Gastrocnemius medialis (tissue), 4 donors: ENCODE results near the gene SSBP2. TPM values are rescaled to one million over a fixed set of nuclear protein-coding genes. Genes with fewer than 3 reads are reported as not detected.
A peak's percentile ranks its signal among the peaks of the same experiment; 100 is the strongest.

Experiments used
- ATAC-seq, 2 donors: fragments of 150-250 bp; one replicate each; pipeline ENCODE4 v1.9.1; 2016
- DNase-seq, 2 donors: peaks; one replicate each; pipeline ENCODE4 v3.0.0-alpha.2; 2019
- H3K27ac ChIP-seq, 4 donors: fragments of 200-600 bp; sonication (generic); 1 replicate in 1 of 4; 2 replicates in 3 of 4; pipeline ENCODE4 v1.5.1; 2016 to 2018; ENCODE audit warnings: mild to moderate bottlenecking in 2 of 4, moderate library complexity in 1 of 4
- H3K27me3 ChIP-seq, 3 donors: fragments of 200-600 bp; sonication (generic) in 2 of 3; 1 replicate in 1 of 3; 2 replicates in 2 of 3; pipeline versions ENCODE4 v1.5.1 to v1.6.0; 2016 to 2019; ENCODE audit warnings: mild to moderate bottlenecking in 1 of 3, moderate library complexity in 1 of 3
- H3K36me3 ChIP-seq, 2 donors: fragments of 200-600 bp; sonication (generic) in 1 of 2; one replicate each; pipeline ENCODE4 v1.5.1; 2017 to 2018
- H3K4me1 ChIP-seq, 2 donors: fragments of 200-600 bp; sonication (generic) in 1 of 2; one replicate each; pipeline ENCODE4 v1.5.1; 2016 to 2017; ENCODE audit warnings: mild to moderate bottlenecking in 2 of 2
- H3K4me3 ChIP-seq, 4 donors: fragments of 200-600 bp; sonication (generic) in 3 of 4; 1 replicate in 1 of 4; 2 replicates in 3 of 4; pipeline ENCODE4 v1.5.1; 2016 to 2019; ENCODE audit warnings: mild to moderate bottlenecking in 2 of 4
- H3K9me3 ChIP-seq, 3 donors: fragments of 200-600 bp; sonication (generic) in 2 of 3; 1 replicate in 1 of 3; 2 replicates in 2 of 3; pipeline ENCODE4 v1.5.1; 2016 to 2019
- CTCF ChIP-seq, 5 experiments: fragments of 450-650 bp in 3 of 5; fragments of 200-600 bp in 2 of 5; sonication (generic) in 2 of 5; IDR thresholded peaks in 4 of 5; conservative IDR thresholded peaks in 1 of 5; 1 replicate in 4 of 5; 2 replicates in 1 of 5; pipeline ENCODE4 v1.5.1; 2016 to 2019; ENCODE audit warnings: antibody characterized with exemption in 5 of 5, mild to moderate bottlenecking in 3 of 5, moderate library complexity in 3 of 5
- POLR2A ChIP-seq, 2 donors: fragments of 450-650 bp; IDR thresholded peaks; one replicate each; pipeline ENCODE4 v1.6.1; 2017; ENCODE audit warnings: antibody characterized with exemption in 2 of 2, mild to moderate bottlenecking in 2 of 2, moderate library complexity in 2 of 2
- in situ Hi-C, 4 donors: fragments of 200-750 bp; cut with MboI; loops; one replicate each; pipeline versions ENCODE4 v1.15.0 to v1.8.0; 2017; ENCODE audit warnings: low sequenced_read_pairs in 4 of 4
- intact Hi-C: fragments of 100-400 bp; cut with DNase I; formaldehyde crosslinking; loops from one replicate; pipeline ENCODE4 v1.15.1; 2023; ENCODE audit warnings: low total_unique reads
- total RNA-seq, 4 donors: library from RNA; depleted of rRNA; stranded (reverse); fragments of >200 nt; gene quantifications; one replicate each; pipeline versions ENCODE4 v1.1.0 to v1.2.3, GENCODE V29; 2016

Gene SSBP2
- total RNA-seq, 4 donors from 2014 or later: 30.4 to 66.5 (median 40.5) TPM

GRCh38 chr5:81533629-81534405 is 217.1 kb downstream of the SSBP2 start:
- DNase-seq (no peak), ATAC-seq (no peak)
- Histone ChIP-seq H3K27me3 (no peaks in the 10 kb centered on the region), H3K9me3 (no peaks in the 10 kb centered on the region), H3K27ac (peak overlapping the region in 2 of 4 donors; percentile 11), H3K4me1 (peaks cover 8 to 14% of the 10 kb centered on the region in 2 donors), H3K4me3 (no peak overlapping the region), H3K36me3 (no peaks in the 10 kb centered on the region)
- no peak for TF ChIP-seq POLR2A (IDR thresholded peaks at IDR 0.05)
- no peak for TF ChIP-seq CTCF (IDR thresholded peaks at IDR 0.05 in 4 of 5, conservative IDR thresholded peaks at IDR 0.05 in 1 of 5)
- intact Hi-C loops (no loop called here), in situ Hi-C loops (no loop called here)

GRCh38 chr5:81530919-81531318 is 220.0 kb downstream of the SSBP2 start:
- Histone ChIP-seq H3K27ac (no peak overlapping the region), H3K4me1 (peaks cover 11 to 15% of the 10 kb centered on the region in 2 donors), H3K27me3 (no peaks in the 10 kb centered on the region), H3K36me3 (no peaks in the 10 kb centered on the region), H3K9me3 (no peaks in the 10 kb centered on the region), H3K4me3 (no peak overlapping the region)
- TF ChIP-seq CTCF (IDR thresholded peaks at IDR 0.05 in 4 of 5, conservative IDR thresholded peaks at IDR 0.05 in 1 of 5) (no peak), POLR2A (IDR thresholded peaks at IDR 0.05) (no peak)
- intact Hi-C loops (no loop called here), in situ Hi-C loops (no loop called here)
- ATAC-seq (no peak), DNase-seq (no peak)

GRCh38 chr5:81525690-81526089 is 225.2 kb downstream of the SSBP2 start:
- in situ Hi-C loops (no loop called here), intact Hi-C loops (no loop called here)
- H3K9me3 ChIP-seq: no peaks in the 10 kb centered on the region
- peaks cover 21 to 24% of the 10 kb centered on the region in 2 donors for H3K4me1 ChIP-seq
- H3K27ac ChIP-seq: no peak overlapping the region
- no peaks in the 10 kb centered on the region for H3K36me3 ChIP-seq
- DNase-seq (no peak), ATAC-seq (peak; percentile 46 to 62)
- H3K27me3 ChIP-seq: no peaks in the 10 kb centered on the region
- no peak for TF ChIP-seq CTCF (IDR thresholded peaks at IDR 0.05 in 4 of 5, conservative IDR thresholded peaks at IDR 0.05 in 1 of 5)
- no peak for TF ChIP-seq POLR2A (IDR thresholded peaks at IDR 0.05)
- H3K4me3 ChIP-seq: no peak overlapping the region

GRCh38 chr5:81524015-81524414 is 226.9 kb downstream of the SSBP2 start:
- no peak for TF ChIP-seq POLR2A (IDR thresholded peaks at IDR 0.05)
- TF ChIP-seq CTCF (IDR thresholded peaks at IDR 0.05 in 4 of 5, conservative IDR thresholded peaks at IDR 0.05 in 1 of 5): no peak
- in situ Hi-C loops (loop anchor here in 1 of 4 donors (25.0 kb wide), 1 partner anchor 213 kb away; no protein-coding TSS in a partner anchor), intact Hi-C loops (no loop called here)
- H3K4me3 ChIP-seq: no peak overlapping the region
- H3K36me3 ChIP-seq: no peaks in the 10 kb centered on the region
- H3K27me3 ChIP-seq: no peaks in the 10 kb centered on the region
- DNase-seq: no peak
- H3K4me1 ChIP-seq: peaks cover 21 to 24% of the 10 kb centered on the region in 2 donors
- ATAC-seq: no peak
- H3K27ac ChIP-seq: no peak overlapping the region
- no peaks in the 10 kb centered on the region for H3K9me3 ChIP-seq
